ENCODE measurements around the gene PEX26. TPM values are rescaled to one million over a fixed set of nuclear protein-coding genes. Genes with fewer than 3 reads are reported as not detected.
A peak's percentile ranks its signal among the peaks of the same experiment; 100 is the strongest.

PEX26 gene
- total RNA-seq, 2 donors from 2014 or later: 43.1 to 45.7 TPM

GRCh38 chr22:18119409-18120110, 41.8 kb downstream of the PEX26 start:
- Mint-ChIP-seq H3K9me3 (no peaks in the 10 kb centered on the region), H3K27me3 (ENCODE audit: insufficient read depth) (no peaks in the 10 kb centered on the region), H3K4me1 (no peaks in the 10 kb centered on the region), H3K27ac (no peak overlapping the region), H3K4me3 (no peak overlapping the region), H3K36me3 (ENCODE audit: low read depth) (no peaks in the 10 kb centered on the region)
- DNase-seq: peak; percentile 22
- H3K4me1 ChIP-seq (ENCODE audit: control insufficient read depth, insufficient read depth, low read length): no peaks in the 10 kb centered on the region
- no peak for TF ChIP-seq CTCF (conservative IDR thresholded peaks at IDR 0.05)
- no peak overlapping the region for H3K27ac ChIP-seq (ENCODE audit: low read depth, low read length)
- no peaks in the 10 kb centered on the region for H3K9me3 ChIP-seq (ENCODE audit: control insufficient read depth, low read length)
- 92 to 95% methylated on average over 6 to 18 of the region's 18 CpGs for WGBS, 2 experiments (ENCODE audit: insufficient coverage in 1 of 2, insufficient read length in 1 of 2)
- no peaks in the 10 kb centered on the region for H3K36me3 ChIP-seq (ENCODE audit: control insufficient read depth, insufficient read depth, low read length)
- no peak overlapping the region for H3K9ac ChIP-seq (ENCODE audit: extremely low read depth, low read length, poor library complexity, severe bottlenecking)
- no peaks in the 10 kb centered on the region for H3K27me3 ChIP-seq (ENCODE audit: control insufficient read depth, insufficient read depth, low read length, poor library complexity, severe bottlenecking)
- no peak overlapping the region for H3K4me3 ChIP-seq (ENCODE audit: low read length)

- H3K4me1 Mint-ChIP-seq: no peaks in the 10 kb centered on the region
- no peaks in the 10 kb centered on the region for H3K9me3 Mint-ChIP-seq
- Histone ChIP-seq H3K27ac (ENCODE audit: low read depth, low read length) (no peak overlapping the region), H3K4me1 (ENCODE audit: control insufficient read depth, insufficient read depth, low read length) (no peaks in the 10 kb centered on the region), H3K27me3 (ENCODE audit: control insufficient read depth, insufficient read depth, low read length, poor library complexity, severe bottlenecking) (no peaks in the 10 kb centered on the region), H3K4me3 (ENCODE audit: low read length) (no peak overlapping the region), H3K9ac (ENCODE audit: extremely low read depth, low read length, poor library complexity, severe bottlenecking) (no peak overlapping the region), H3K9me3 (ENCODE audit: control insufficient read depth, low read length) (no peaks in the 10 kb centered on the region), H3K36me3 (ENCODE audit: control insufficient read depth, insufficient read depth, low read length) (no peaks in the 10 kb centered on the region)
- TF ChIP-seq CTCF (conservative IDR thresholded peaks at IDR 0.05): no peak
- H3K4me3 Mint-ChIP-seq: no peak overlapping the region
- WGBS, 2 experiments (ENCODE audit: insufficient coverage in 1 of 2, insufficient read length in 1 of 2): 72 to 91% methylated on average over 2 to 4 of the region's 4 CpGs
- H3K27ac Mint-ChIP-seq: no peak overlapping the region
- no peaks in the 10 kb centered on the region for H3K36me3 Mint-ChIP-seq (ENCODE audit: low read depth)
- H3K27me3 Mint-ChIP-seq (ENCODE audit: insufficient read depth): no peaks in the 10 kb centered on the region
- DNase-seq: no peak
These were observed 43.1 kb downstream of the PEX26 start for GRCh38 chr22:18120857-18121256.

- Mint-ChIP-seq H3K4me3 (no peak overlapping the region), H3K4me1 (no peaks in the 10 kb centered on the region), H3K27me3 (ENCODE audit: insufficient read depth) (no peaks in the 10 kb centered on the region), H3K27ac (no peak overlapping the region), H3K9me3 (no peaks in the 10 kb centered on the region), H3K36me3 (ENCODE audit: low read depth) (no peaks in the 10 kb centered on the region)
- TF ChIP-seq CTCF (conservative IDR thresholded peaks at IDR 0.05): no peak
- Histone ChIP-seq H3K4me1 (ENCODE audit: control insufficient read depth, insufficient read depth, low read length) (no peaks in the 10 kb centered on the region), H3K27me3 (ENCODE audit: control insufficient read depth, insufficient read depth, low read length, poor library complexity, severe bottlenecking) (no peaks in the 10 kb centered on the region), H3K27ac (ENCODE audit: low read depth, low read length) (no peak overlapping the region), H3K4me3 (ENCODE audit: low read length) (no peak overlapping the region), H3K36me3 (ENCODE audit: control insufficient read depth, insufficient read depth, low read length) (no peaks in the 10 kb centered on the region), H3K9ac (ENCODE audit: extremely low read depth, low read length, poor library complexity, severe bottlenecking) (no peak overlapping the region), H3K9me3 (ENCODE audit: control insufficient read depth, low read length) (no peaks in the 10 kb centered on the region)
- peak; percentile 24 for DNase-seq
- WGBS, 2 experiments (ENCODE audit: insufficient coverage in 1 of 2, insufficient read length in 1 of 2): 87 to 90% methylated on average over 12 to 13 of the region's 13 CpGs
These were observed 43.7 kb downstream of the PEX26 start for GRCh38 chr22:18121506-18121905.

Measured in endodermal cell (in vitro differentiated cells).